HCT116 (cell line): ENCODE data around the gene AMHR2. TPM values are rescaled to one million over a fixed set of nuclear protein-coding genes. Genes with fewer than 3 reads are reported as not detected.

ENCODE experiments used
- ATAC-seq: fragments of 200-7000 bp; cut with Tn5 transposase; 2 replicates; pipeline ENCODE4 v1.9.1; 2020; ENCODE audit warnings: mild to moderate bottlenecking, moderate library complexity
- BruUV-seq: library from RNA; stranded (reverse); fragments of 400-500 nt; replicated peaks from 2 replicates; lab custom pipeline; 2021; lab: Mats Ljungman, UMichigan
- CTCF ChIA-PET: fragments of 300-600 bp; sonication (Branson Sonifier 250); formaldehyde crosslinking; loops from one replicate; lab custom pipeline; 2021; ENCODE audit warnings: antibody characterized with exemption; lab: Charles Lee
- POLR2A ChIA-PET: fragments of 300-600, 350-600 bp; sonication (Branson Sonifier 250); formaldehyde crosslinking; loops from one replicate; lab custom pipeline; 2021; ENCODE audit warnings: antibody characterized with exemption; lab: Charles Lee
- RAD21 ChIA-PET, 2 experiments: fragments of 300-600 bp; sonication (Branson Sonifier 250); formaldehyde crosslinking; loops; one replicate each; lab custom pipeline; 2023; ENCODE audit warnings: low total read pairs in 2 of 2; ENCODE audit not compliant: uncharacterized antibody in 2 of 2, unreplicated experiment in 2 of 2, low non-redundant PET in 1 of 2; lab: Charles Lee
- DNase-seq: peaks from one replicate; pipeline ENCODE4 v3.0.0-alpha.2; 2010; ENCODE audit warnings: low read depth, low spot score
- H2AFZ ChIP-seq: fragments of 200-600 bp; shearing (Covaris generic), sonication (generic); 2 replicates; pipeline ENCODE4 v1.6.1; 2017; ENCODE audit warnings: low read depth, mixed run types, mixed read lengths, antibody characterized with exemption, low read length; ENCODE audit not compliant: poor library complexity, severe bottlenecking
- H3K27ac ChIP-seq: 2 replicates; pipeline ENCODE4 v1.5.1; 2012; ENCODE audit warnings: low read depth, low read length
- H3K27me3 ChIP-seq: fragments of 200-600 bp; sonication (generic); 2 replicates; pipeline ENCODE4 v1.6.1; 2016; ENCODE audit warnings: mixed run types, low read length, mixed read lengths; ENCODE audit not compliant: insufficient read depth
- H3K36me3 ChIP-seq, 2 experiments: fragments of 200-500 bp in 1 of 2; fragments of 200-600 bp in 1 of 2; sonication (Bioruptor generic) in 1 of 2; sonication (generic) in 1 of 2; 2 replicates each; pipeline versions ENCODE4 v1.5.1 to v1.6.1; 2014 to 2016; ENCODE audit warnings: low read length in 2 of 2, inconsistent platforms in 1 of 2, mixed read lengths in 1 of 2, mixed run types in 1 of 2; ENCODE audit not compliant: insufficient read depth in 2 of 2, control insufficient read depth in 1 of 2
- H3K4me1 ChIP-seq, 2 experiments: fragments of 200-600 bp in 1 of 2; sonication (generic) in 1 of 2; 2 replicates each; pipeline versions ENCODE4 v1.5.1 to v1.6.1; 2012 to 2017; ENCODE audit warnings: low read length in 2 of 2, inconsistent platforms in 1 of 2, mild to moderate bottlenecking in 1 of 2, mixed read lengths in 1 of 2, mixed run types in 1 of 2, moderate library complexity in 1 of 2; ENCODE audit not compliant: insufficient read depth in 2 of 2, control insufficient read depth in 1 of 2
- H3K4me2 ChIP-seq: fragments of 200-600 bp; sonication (generic); 2 replicates; pipeline ENCODE4 v1.6.1; 2017; ENCODE audit warnings: mixed run types, low read length, mixed read lengths
- H3K4me3 ChIP-seq, 2 experiments: fragments of 200-600 bp in 1 of 2; sonication (generic) in 1 of 2; replicated peaks in 1 of 2; 2 replicates each; pipeline ENCODE4 v1.5.1; 2011 to 2016; ENCODE audit warnings: low read length in 2 of 2, control low read depth in 1 of 2, low read depth in 1 of 2, mild to moderate bottlenecking in 1 of 2, mixed read lengths in 1 of 2, mixed run types in 1 of 2
- H3K79me2 ChIP-seq: fragments of 200-600 bp; sonication (generic); 2 replicates; pipeline ENCODE4 v1.6.1; 2017; ENCODE audit warnings: mild to moderate bottlenecking, mixed run types, low read length, moderate library complexity, mixed read lengths; ENCODE audit not compliant: insufficient read depth
- H3K9ac ChIP-seq: fragments of 200-600 bp; sonication (generic); 2 replicates; pipeline ENCODE4 v1.6.1; 2016; ENCODE audit warnings: low read length, mixed read lengths
- H3K9me2 ChIP-seq: fragments of 200-600 bp; sonication (generic), shearing (Covaris generic); 2 replicates; pipeline ENCODE4 v1.6.1; 2017; ENCODE audit warnings: mixed run types, mild to moderate bottlenecking, moderate library complexity; ENCODE audit not compliant: insufficient read depth
- H3K9me3 ChIP-seq, 2 experiments: fragments of 200-500 bp in 1 of 2; fragments of 200-600 bp in 1 of 2; sonication (Bioruptor generic) in 1 of 2; sonication (generic) in 1 of 2; 2 replicates each; pipeline ENCODE4 v1.6.1; 2014 to 2017; ENCODE audit warnings: low read length in 2 of 2, mixed read lengths in 2 of 2, inconsistent platforms in 1 of 2, low read depth in 1 of 2, mild to moderate bottlenecking in 1 of 2, mixed run types in 1 of 2, moderate library complexity in 1 of 2; ENCODE audit not compliant: control insufficient read depth in 1 of 2, insufficient read depth in 1 of 2
- H4K20me1 ChIP-seq: fragments of 200-600 bp; sonication (generic), shearing (Covaris generic); 2 replicates; pipeline ENCODE4 v1.6.1; 2017; ENCODE audit warnings: mixed run types, mild to moderate bottlenecking, moderate library complexity; ENCODE audit not compliant: insufficient read depth
- EZH2 ChIP-seq: fragments of 200-600 bp; sonication (generic); IDR thresholded peaks from 2 replicates; pipeline ENCODE4 v1.6.1; 2017; ENCODE audit warnings: antibody characterized with exemption, mixed run types
- JUND ChIP-seq: IDR thresholded peaks from 2 replicates; pipeline ENCODE4 v1.6.1; 2012
- RAD21 ChIP-seq: IDR thresholded peaks from 2 replicates; pipeline ENCODE4 v1.6.1; 2012; ENCODE audit warnings: low read depth, mild to moderate bottlenecking
- YY1 ChIP-seq: IDR thresholded peaks from 2 replicates; pipeline ENCODE4 v1.6.1; 2011; ENCODE audit warnings: low read length, low read depth, moderate library complexity, mild to moderate bottlenecking; ENCODE audit not compliant: insufficient replicate concordance; ENCODE audit errors: extremely low read depth
- ZFX ChIP-seq: fragments of 450-650 bp; IDR thresholded peaks from 2 replicates; pipeline ENCODE4 v1.6.1; 2017
- intact Hi-C: fragments of 100-400 bp; cut with micrococcal nuclease; formaldehyde crosslinking; loops from 2 replicates; pipeline ENCODE4 v1.10.0; 2022
- total RNA-seq: library from RNA; stranded (reverse); gene quantifications from one replicate; pipeline ENCODE4 v1.2.1, GENCODE V29; 2021; ENCODE audit not compliant: unreplicated experiment
- TF ChIP-seq, protein P1 (sequence below), 3 experiments: fragments of 200-600 bp in 1 of 3; sonication (generic) in 1 of 3; IDR thresholded peaks in 2 of 3; conservative IDR thresholded peaks in 1 of 3; 2 replicates each; pipeline ENCODE4 v1.5.1; 2012 to 2017; ENCODE audit warnings: low read depth in 2 of 3, low read length in 2 of 3, antibody characterized with exemption in 1 of 3, borderline replicate concordance in 1 of 3, control low read depth in 1 of 3, mild to moderate bottlenecking in 1 of 3, mixed read lengths in 1 of 3, mixed run types in 1 of 3, moderate library complexity in 1 of 3; ENCODE audit not compliant: insufficient read depth in 1 of 3
- TF ChIP-seq, protein P2 (sequence below): IDR thresholded peaks from 2 replicates; pipeline ENCODE4 v1.6.1; 2012

Gene AMHR2
- total RNA-seq, 1 experiment from 2014 or later: not detected

DNA sequence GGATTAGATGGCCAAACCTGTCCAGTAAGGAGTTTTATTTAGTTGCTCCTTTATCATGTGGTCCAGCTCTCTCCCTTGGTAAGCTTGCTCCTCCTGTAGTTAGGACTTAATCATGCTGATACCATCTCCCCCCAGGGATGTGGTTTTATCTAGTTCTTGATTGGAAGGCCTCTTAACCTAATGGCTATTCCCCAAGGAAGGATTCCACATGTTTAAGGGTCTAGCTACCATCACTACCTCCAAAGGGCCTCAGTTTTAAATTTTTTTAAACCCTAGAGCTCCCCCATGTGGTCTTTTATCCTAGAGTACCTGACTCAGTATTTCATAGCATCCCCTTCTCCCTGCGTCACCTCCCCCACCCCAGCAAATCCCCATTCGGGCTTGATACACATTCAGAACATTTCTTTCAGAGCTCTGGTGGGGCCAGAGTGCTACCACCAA, 53.1 kb downstream of the AMHR2 start:
- TF ChIP-seq, protein P1, sequence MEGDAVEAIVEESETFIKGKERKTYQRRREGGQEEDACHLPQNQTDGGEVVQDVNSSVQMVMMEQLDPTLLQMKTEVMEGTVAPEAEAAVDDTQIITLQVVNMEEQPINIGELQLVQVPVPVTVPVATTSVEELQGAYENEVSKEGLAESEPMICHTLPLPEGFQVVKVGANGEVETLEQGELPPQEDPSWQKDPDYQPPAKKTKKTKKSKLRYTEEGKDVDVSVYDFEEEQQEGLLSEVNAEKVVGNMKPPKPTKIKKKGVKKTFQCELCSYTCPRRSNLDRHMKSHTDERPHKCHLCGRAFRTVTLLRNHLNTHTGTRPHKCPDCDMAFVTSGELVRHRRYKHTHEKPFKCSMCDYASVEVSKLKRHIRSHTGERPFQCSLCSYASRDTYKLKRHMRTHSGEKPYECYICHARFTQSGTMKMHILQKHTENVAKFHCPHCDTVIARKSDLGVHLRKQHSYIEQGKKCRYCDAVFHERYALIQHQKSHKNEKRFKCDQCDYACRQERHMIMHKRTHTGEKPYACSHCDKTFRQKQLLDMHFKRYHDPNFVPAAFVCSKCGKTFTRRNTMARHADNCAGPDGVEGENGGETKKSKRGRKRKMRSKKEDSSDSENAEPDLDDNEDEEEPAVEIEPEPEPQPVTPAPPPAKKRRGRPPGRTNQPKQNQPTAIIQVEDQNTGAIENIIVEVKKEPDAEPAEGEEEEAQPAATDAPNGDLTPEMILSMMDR (IDR thresholded peaks at IDR 0.05 in 2 of 3, conservative IDR thresholded peaks at IDR 0.05 in 1 of 3; ENCODE audit: borderline replicate concordance in 1 of 3, insufficient read depth in 1 of 3, low read depth in 2 of 3, low read length in 2 of 3): peak; percentile 25 to 53 (median 39); a peak in 5 of 6 replicates
- TF ChIP-seq ZFX (no peak), EZH2 (no peak), RAD21 (0 out of 2 replicates have a peak, but pooled peaks have one; percentile 28)
- Histone ChIP-seq H2AFZ (no peak overlapping the region), H3K4me1 (peaks cover 0 to 32% of the 10 kb centered on the region in 2 experiments; a peak in 2 of 4 replicates), H3K9ac (no peak overlapping the region), H3K4me3 (no peak overlapping the region), H3K36me3 (peaks cover 82 to 90% of the 10 kb centered on the region in 2 experiments), H3K9me3 (no peaks in the 10 kb centered on the region), H4K20me1 (peaks cover 66% of the 10 kb centered on the region), H3K27ac (0 out of 2 replicates have a peak overlapping the region, but pooled peaks have one; percentile 5), H3K79me2 (peaks cover 87% of the 10 kb centered on the region), H3K4me2 (no peak overlapping the region), H3K9me2 (no peaks in the 10 kb centered on the region), H3K27me3 (no peaks in the 10 kb centered on the region)
- BruUV-seq: no TSS peak
- peak; percentile 67 for ATAC-seq
- intact Hi-C loops: no loop called here
- CTCF ChIA-PET: interaction anchor here (0.8 to 2.6 kb wide), 8 partner anchors 18 to 155 kb away, joined by 3 to 19 read pairs (median 4); partner anchors contain the start of genes AAAS and TARBP2
- no peak for DNase-seq
- POLR2A ChIA-PET: interaction anchor here (0.6 to 1.1 kb wide), 3 partner anchors 12 to 124 kb away, joined by 3 to 4 read pairs (median 4); partner anchors contain the start of gene TARBP2
- RAD21 ChIA-PET: interaction anchor here in 1 of 2 experiments (0.6 to 1.3 kb wide), 2 partner anchors 32 to 46 kb away, joined by 4 to 5 read pairs; no protein-coding TSS in a partner anchor

- H4K20me1 ChIP-seq: peaks cover 51% of the 10 kb centered on the region; the same call in 1 of the 2 replicates
- ATAC-seq: no peak
- no peak overlapping the region for H3K9ac ChIP-seq
- no peaks in the 10 kb centered on the region for H3K27me3 ChIP-seq
- POLR2A ChIA-PET: no interaction called here
- BruUV-seq: no TSS peak
- TF ChIP-seq JUND: no peak
- TF ChIP-seq YY1: no peak
- TF ChIP-seq, protein P2, sequence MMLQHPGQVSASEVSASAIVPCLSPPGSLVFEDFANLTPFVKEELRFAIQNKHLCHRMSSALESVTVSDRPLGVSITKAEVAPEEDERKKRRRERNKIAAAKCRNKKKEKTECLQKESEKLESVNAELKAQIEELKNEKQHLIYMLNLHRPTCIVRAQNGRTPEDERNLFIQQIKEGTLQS: no peak
- DNase-seq: no peak
- RAD21 ChIA-PET: no interaction called here
- H3K9me3 ChIP-seq: no peaks in the 10 kb centered on the region
- no peak overlapping the region for H2AFZ ChIP-seq
- H3K36me3 ChIP-seq: peaks cover 65 to 84% of the 10 kb centered on the region in 2 experiments
- H3K9me2 ChIP-seq: no peaks in the 10 kb centered on the region
- CTCF ChIA-PET: no interaction called here
- intact Hi-C loops: no loop called here
- no peak overlapping the region for H3K4me3 ChIP-seq
- H3K79me2 ChIP-seq: peaks cover 69% of the 10 kb centered on the region
- H3K27ac ChIP-seq: no peak overlapping the region
- no peak overlapping the region for H3K4me2 ChIP-seq
- H3K4me1 ChIP-seq: peaks cover 0 to 36% of the 10 kb centered on the region in 2 experiments; a peak in 2 of 4 replicates
Observed at GRCh38 chr12:53478865-53479264, 55.2 kb downstream of the AMHR2 start.
